Ascending aorta (tissue), 2 donors: ENCODE data around the gene NBEA. TPM values are rescaled to one million over a fixed set of nuclear protein-coding genes. Genes with fewer than 3 reads are reported as not detected.

Source experiments
- DNase-seq, 2 donors: peaks; one replicate each; pipeline ENCODE4 v3.0.0-alpha.2; 2019; ENCODE audit warnings: low spot score in 2 of 2
- H3K27ac ChIP-seq, 2 donors: fragments of 200-600 bp; sonication (generic); one replicate each; pipeline ENCODE4 v1.5.1; 2016 to 2017; ENCODE audit warnings: mild to moderate bottlenecking in 1 of 2
- H3K27me3 ChIP-seq: fragments of 200-600 bp; sonication (generic); one replicate; pipeline ENCODE4 v1.5.1; 2017
- H3K36me3 ChIP-seq, 2 donors: fragments of 200-600 bp; sonication (generic); one replicate each; pipeline ENCODE4 v1.5.1; 2016
- H3K4me1 ChIP-seq, 2 donors: fragments of 200-600 bp; sonication (generic); one replicate each; pipeline ENCODE4 v1.5.1; 2016 to 2017; ENCODE audit warnings: mild to moderate bottlenecking in 1 of 2
- H3K4me3 ChIP-seq, 2 donors: fragments of 200-600 bp; sonication (generic); one replicate each; pipeline ENCODE4 v1.5.1; 2016 to 2017; ENCODE audit warnings: mild to moderate bottlenecking in 1 of 2
- H3K9me3 ChIP-seq, 2 donors: fragments of 200-600 bp; sonication (generic); one replicate each; pipeline ENCODE4 v1.5.1; 2016
- CTCF ChIP-seq, 3 experiments: fragments of 200-600 bp in 2 of 3; fragments of 450-650 bp in 1 of 3; sonication (generic) in 2 of 3; IDR thresholded peaks; one replicate each; pipeline ENCODE4 v1.5.1; 2016 to 2019; ENCODE audit warnings: antibody characterized with exemption in 3 of 3, mild to moderate bottlenecking in 1 of 3, moderate library complexity in 1 of 3
- intact Hi-C: fragments of 100-400 bp; cut with DNase I; formaldehyde crosslinking; loops from one replicate; pipeline ENCODE4 v1.15.1; 2023
- total RNA-seq: library from RNA; depleted of rRNA; stranded (reverse); fragments of >200 nt; gene quantifications from one replicate; pipeline ENCODE4 v1.1.0, GENCODE V29; 2016

The NBEA gene
- total RNA-seq, 1 donor from 2014 or later, result 1.6 TPM

- Histone ChIP-seq H3K27ac (no peak overlapping the region), H3K36me3 (no peaks in the 10 kb centered on the region), H3K4me1 (no peaks in the 10 kb centered on the region), H3K27me3 (no peaks in the 10 kb centered on the region), H3K4me3 (no peak overlapping the region), H3K9me3 (no peaks in the 10 kb centered on the region)
- no peak for DNase-seq
- intact Hi-C loops, result no loop called here
- no peak for TF ChIP-seq CTCF (IDR thresholded peaks at IDR 0.05)
These were observed 403.9 kb downstream of the NBEA start for GRCh38 chr13:35345992-35346391.

DNA sequence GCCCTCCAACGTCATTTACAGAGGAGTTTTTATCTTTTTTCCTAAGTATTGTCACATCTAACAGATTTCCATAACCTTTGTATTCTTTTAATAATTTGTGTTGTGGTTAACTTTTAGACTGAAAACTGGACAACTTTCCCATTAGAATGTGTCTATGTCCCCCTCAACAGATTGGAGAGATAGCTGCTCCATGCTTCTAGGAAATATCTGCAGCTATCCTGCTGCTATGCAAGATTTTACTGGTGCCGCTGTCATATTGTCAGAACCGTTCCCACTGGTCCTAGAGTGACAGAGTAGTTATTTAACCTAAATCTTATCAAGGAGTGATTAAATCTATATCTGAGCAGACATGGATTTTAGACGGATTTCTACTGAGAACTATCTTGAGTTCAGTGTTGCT lies 404.4 kb downstream of the NBEA start:
- Histone ChIP-seq H3K9me3 (no peaks in the 10 kb centered on the region), H3K4me1 (no peaks in the 10 kb centered on the region), H3K36me3 (no peaks in the 10 kb centered on the region), H3K27me3 (no peaks in the 10 kb centered on the region), H3K4me3 (no peak overlapping the region), H3K27ac (no peak overlapping the region)
- TF ChIP-seq CTCF (IDR thresholded peaks at IDR 0.05), result no peak
- DNase-seq, result no peak
- intact Hi-C loops, result no loop called here

GRCh38 chr13:35347679-35348205 lies 405.7 kb downstream of the NBEA start:
- intact Hi-C loops, result no loop called here
- no peak overlapping the region for H3K27ac ChIP-seq
- H3K4me3 ChIP-seq, result no peak overlapping the region
- H3K27me3 ChIP-seq, result no peaks in the 10 kb centered on the region
- TF ChIP-seq CTCF (IDR thresholded peaks at IDR 0.05), result no peak
- no peaks in the 10 kb centered on the region for H3K36me3 ChIP-seq
- no peaks in the 10 kb centered on the region for H3K4me1 ChIP-seq
- DNase-seq, result no peak
- H3K9me3 ChIP-seq, result no peaks in the 10 kb centered on the region

- no peak for TF ChIP-seq CTCF (IDR thresholded peaks at IDR 0.05)
- H3K27ac ChIP-seq, result no peak overlapping the region
- no peaks in the 10 kb centered on the region for H3K9me3 ChIP-seq
- intact Hi-C loops, result no loop called here
- DNase-seq, result no peak
- H3K27me3 ChIP-seq, result no peaks in the 10 kb centered on the region
- no peaks in the 10 kb centered on the region for H3K36me3 ChIP-seq
- H3K4me3 ChIP-seq, result no peak overlapping the region
- H3K4me1 ChIP-seq, result no peaks in the 10 kb centered on the region
These were observed 407.0 kb downstream of the NBEA start for GRCh38 chr13:35349052-35349451.

- Histone ChIP-seq H3K27me3 (no peaks in the 10 kb centered on the region), H3K27ac (no peak overlapping the region), H3K4me1 (no peaks in the 10 kb centered on the region), H3K9me3 (no peaks in the 10 kb centered on the region), H3K36me3 (no peaks in the 10 kb centered on the region), H3K4me3 (no peak overlapping the region)
- no peak for TF ChIP-seq CTCF (IDR thresholded peaks at IDR 0.05)
- intact Hi-C loops, result no loop called here
- DNase-seq, result no peak
These were observed 407.7 kb downstream of the NBEA start for GRCh38 chr13:35349673-35350278.

DNA sequence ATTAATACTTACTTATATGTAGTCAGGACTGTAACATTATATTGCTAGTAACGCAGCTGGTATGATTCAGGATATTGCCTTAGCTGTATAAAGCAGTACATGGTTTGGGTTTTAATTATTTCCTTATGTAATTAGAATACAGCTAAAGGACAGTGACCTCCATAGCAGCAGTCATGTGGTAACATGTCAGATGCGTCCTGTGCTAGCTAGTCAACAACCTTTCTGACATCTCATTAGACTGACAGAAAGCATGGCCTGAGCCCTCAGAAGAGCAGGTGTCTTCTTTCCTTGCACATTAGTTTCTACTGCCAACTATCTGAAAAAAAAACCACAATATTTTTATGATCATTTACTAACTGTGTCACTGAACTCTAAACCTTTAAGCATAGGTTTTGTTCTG lies 412.2 kb downstream of the NBEA start:
- DNase-seq, result no peak
- intact Hi-C loops, result no loop called here

More for the DNA sequence above, 412.2 kb downstream of the NBEA start:
- H3K27ac ChIP-seq, result no peak overlapping the region
- H3K9me3 ChIP-seq, result no peaks in the 10 kb centered on the region
- H3K4me3 ChIP-seq, result no peak overlapping the region
- TF ChIP-seq CTCF (IDR thresholded peaks at IDR 0.05), result no peak
- H3K4me1 ChIP-seq, result no peaks in the 10 kb centered on the region
- no peaks in the 10 kb centered on the region for H3K27me3 ChIP-seq
- no peaks in the 10 kb centered on the region for H3K36me3 ChIP-seq
